ENCODE data around the gene PPID. TPM values are rescaled to one million over a fixed set of nuclear protein-coding genes. Genes with fewer than 3 reads are reported as not detected.

Gene PPID
- total RNA-seq, 4 donors from 2014 or later, result 30.1 to 81.8 (median 40.6) TPM

DNA sequence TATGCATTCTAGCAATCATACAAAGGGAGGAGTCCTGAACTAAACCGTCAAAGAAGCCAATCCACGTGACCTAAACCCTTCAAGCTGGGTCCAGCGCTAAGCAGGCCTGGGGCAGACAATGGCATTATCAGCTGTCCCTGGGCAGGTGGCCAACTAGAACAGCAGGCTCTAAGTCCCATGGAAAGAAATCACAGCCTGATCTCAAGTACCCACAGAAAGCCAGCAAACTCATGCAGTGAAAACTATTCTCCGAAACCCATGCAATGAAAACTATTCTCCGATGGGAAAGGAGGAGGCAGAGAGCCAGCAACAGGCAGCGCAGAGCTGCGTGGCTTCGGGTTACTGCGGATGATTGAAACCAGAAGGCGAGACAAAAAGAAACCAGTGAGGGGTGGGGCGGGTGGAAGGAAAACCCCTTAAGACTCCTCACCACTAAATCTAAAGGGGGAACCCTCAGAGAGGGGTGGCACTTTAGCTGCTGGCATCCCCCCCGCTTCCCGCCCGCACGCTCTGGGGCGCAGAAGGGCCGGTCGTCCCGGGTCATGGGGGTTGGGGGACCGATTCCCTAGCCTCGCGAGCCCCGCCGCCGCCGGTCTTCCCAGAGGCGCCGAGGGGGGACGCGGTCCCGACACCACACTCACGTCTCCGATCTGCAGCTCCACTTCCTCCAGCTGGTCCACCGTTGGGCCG is 52.1 kb downstream of the PPID start:
- peaks cover 24 to 26% of the 10 kb centered on the region in 2 donors for H3K4me1 ChIP-seq
- intact Hi-C loops (cut with DNase I; ENCODE audit: low total_unique reads), result loop anchor here (1.0 to 5.0 kb wide), 3 partner anchors 46 to 431 kb away; partner anchors contain the start of gene RAPGEF2

DNA sequence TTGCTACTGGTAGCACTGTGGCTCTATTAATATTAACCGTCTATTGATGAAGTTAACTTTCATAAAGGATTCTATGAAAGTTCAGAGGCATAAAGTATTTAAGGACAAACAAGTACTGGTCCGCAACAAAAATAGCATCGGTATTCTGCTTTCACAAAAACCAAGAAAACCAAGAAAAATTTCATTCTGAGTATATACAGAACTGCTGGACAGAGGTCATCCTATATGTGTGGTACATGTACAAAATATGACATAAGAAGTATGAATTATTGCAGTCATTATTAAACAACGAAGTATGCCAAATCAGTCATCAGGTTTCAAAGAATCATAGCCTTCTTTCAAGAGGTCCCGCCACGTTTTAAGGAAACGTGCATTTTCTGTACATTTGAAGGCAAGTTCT is 53.9 kb downstream of the PPID start:
- H3K4me3 ChIP-seq, result no peak overlapping the region
- no peaks in the 10 kb centered on the region for H3K9me3 ChIP-seq
- intact Hi-C loops (cut with DNase I; ENCODE audit: low total_unique reads) (no loop called here), in situ Hi-C loops (cut with MboI; ENCODE audit: low sequenced_read_pairs in 4 of 4) (no loop called here)
- ATAC-seq (no peak), DNase-seq (no peak)
- H3K4me1 ChIP-seq, result peaks cover 24 to 26% of the 10 kb centered on the region in 2 donors
- no peaks in the 10 kb centered on the region for H3K27me3 ChIP-seq
- H3K27ac ChIP-seq, result no peak overlapping the region
- TF ChIP-seq POLR2A (IDR thresholded peaks at IDR 0.05), result no peak
- TF ChIP-seq, protein P1, sequence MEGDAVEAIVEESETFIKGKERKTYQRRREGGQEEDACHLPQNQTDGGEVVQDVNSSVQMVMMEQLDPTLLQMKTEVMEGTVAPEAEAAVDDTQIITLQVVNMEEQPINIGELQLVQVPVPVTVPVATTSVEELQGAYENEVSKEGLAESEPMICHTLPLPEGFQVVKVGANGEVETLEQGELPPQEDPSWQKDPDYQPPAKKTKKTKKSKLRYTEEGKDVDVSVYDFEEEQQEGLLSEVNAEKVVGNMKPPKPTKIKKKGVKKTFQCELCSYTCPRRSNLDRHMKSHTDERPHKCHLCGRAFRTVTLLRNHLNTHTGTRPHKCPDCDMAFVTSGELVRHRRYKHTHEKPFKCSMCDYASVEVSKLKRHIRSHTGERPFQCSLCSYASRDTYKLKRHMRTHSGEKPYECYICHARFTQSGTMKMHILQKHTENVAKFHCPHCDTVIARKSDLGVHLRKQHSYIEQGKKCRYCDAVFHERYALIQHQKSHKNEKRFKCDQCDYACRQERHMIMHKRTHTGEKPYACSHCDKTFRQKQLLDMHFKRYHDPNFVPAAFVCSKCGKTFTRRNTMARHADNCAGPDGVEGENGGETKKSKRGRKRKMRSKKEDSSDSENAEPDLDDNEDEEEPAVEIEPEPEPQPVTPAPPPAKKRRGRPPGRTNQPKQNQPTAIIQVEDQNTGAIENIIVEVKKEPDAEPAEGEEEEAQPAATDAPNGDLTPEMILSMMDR (IDR thresholded peaks at IDR 0.05 in 4 of 5, conservative IDR thresholded peaks at IDR 0.05 in 1 of 5), result no peak
- no peaks in the 10 kb centered on the region for H3K36me3 ChIP-seq

More for the DNA sequence above, 52.1 kb downstream of the PPID start:
- H3K36me3 ChIP-seq, result no peaks in the 10 kb centered on the region
- peak overlapping the region; percentile 72 to 93 (median 82) for H3K4me3 ChIP-seq
- no peaks in the 10 kb centered on the region for H3K9me3 ChIP-seq
- H3K27ac ChIP-seq, result peak overlapping the region; percentile 94 to 99 (median 97)
- in situ Hi-C loops (cut with MboI; ENCODE audit: low sequenced_read_pairs in 4 of 4), result loop anchor here in 1 of 4 donors (10.0 kb wide), 1 partner anchor 54 kb away; the partner anchor contains the start of gene PPID
- no peaks in the 10 kb centered on the region for H3K27me3 ChIP-seq
- DNase-seq (peak; percentile 30 to 64), ATAC-seq (no peak)
- TF ChIP-seq POLR2A (IDR thresholded peaks at IDR 0.05), result no peak
- TF ChIP-seq, protein P1 (IDR thresholded peaks at IDR 0.05 in 4 of 5, conservative IDR thresholded peaks at IDR 0.05 in 1 of 5), result no peak

DNA sequence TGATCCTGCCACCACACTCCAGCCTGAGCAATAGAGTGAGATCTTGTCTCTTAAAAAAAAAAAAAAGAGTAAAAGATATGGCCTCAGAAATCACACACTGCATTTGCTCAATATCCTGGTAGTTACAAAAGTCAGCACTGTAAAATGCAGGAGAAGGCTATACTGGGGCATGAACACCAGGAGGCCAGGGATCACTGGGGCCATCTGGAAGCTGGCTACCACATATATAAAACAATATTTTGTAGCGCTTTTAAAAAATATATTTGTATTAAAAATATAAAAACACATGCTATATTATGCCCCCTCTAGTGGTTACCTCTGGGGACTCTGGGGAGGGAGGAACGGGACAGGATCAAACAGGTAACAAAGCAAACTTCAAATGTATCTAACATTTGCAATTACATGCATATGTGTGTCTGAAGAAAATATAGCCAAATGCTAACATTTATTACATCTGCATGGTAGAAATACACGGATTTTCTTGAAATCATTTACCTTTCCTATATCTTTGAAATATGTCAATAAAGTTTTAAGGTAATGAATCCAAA is 55.5 kb downstream of the PPID start:
- Histone ChIP-seq H3K36me3 (no peaks in the 10 kb centered on the region), H3K9me3 (no peaks in the 10 kb centered on the region), H3K4me1 (peaks cover 11 to 13% of the 10 kb centered on the region in 2 donors), H3K27me3 (no peaks in the 10 kb centered on the region), H3K4me3 (no peak overlapping the region), H3K27ac (no peak overlapping the region)
- no peak for DNase-seq
- TF ChIP-seq, protein P1 (IDR thresholded peaks at IDR 0.05 in 4 of 5, conservative IDR thresholded peaks at IDR 0.05 in 1 of 5), result peak in 1 of 5 experiments; percentile 38
- no peak for TF ChIP-seq POLR2A (IDR thresholded peaks at IDR 0.05)
- intact Hi-C loops (cut with DNase I; ENCODE audit: low total_unique reads) (no loop called here), in situ Hi-C loops (cut with MboI; ENCODE audit: low sequenced_read_pairs in 4 of 4) (no loop called here)
- ATAC-seq, result no peak

DNA sequence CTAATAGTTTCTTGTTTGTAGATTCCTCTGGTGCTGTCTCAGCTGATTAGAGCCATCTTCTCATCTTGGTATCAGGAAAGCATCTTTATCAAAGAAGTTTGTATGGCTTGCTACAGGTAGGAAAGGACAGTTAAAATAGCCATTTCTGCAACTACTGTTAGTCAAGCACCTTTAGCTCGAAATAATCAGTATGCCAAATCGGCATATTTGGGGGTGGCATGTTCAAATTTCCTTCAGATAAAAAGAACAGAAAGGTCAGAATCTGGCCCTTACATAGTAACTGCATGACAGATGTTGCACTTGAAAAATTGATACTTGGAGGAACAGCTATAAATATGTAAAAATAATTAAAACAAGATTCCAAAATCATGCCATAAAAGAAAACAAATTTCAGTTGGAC is 56.3 kb downstream of the PPID start:
- DNase-seq (no peak), ATAC-seq (no peak)
- Histone ChIP-seq H3K27me3 (no peaks in the 10 kb centered on the region), H3K27ac (no peak overlapping the region), H3K4me3 (no peak overlapping the region), H3K4me1 (peaks cover 10 to 12% of the 10 kb centered on the region in 2 donors), H3K36me3 (no peaks in the 10 kb centered on the region), H3K9me3 (no peaks in the 10 kb centered on the region)
- intact Hi-C loops (cut with DNase I; ENCODE audit: low total_unique reads) (no loop called here), in situ Hi-C loops (cut with MboI; ENCODE audit: low sequenced_read_pairs in 4 of 4) (no loop called here)
- no peak for TF ChIP-seq POLR2A (IDR thresholded peaks at IDR 0.05)
- TF ChIP-seq, protein P1 (IDR thresholded peaks at IDR 0.05 in 4 of 5, conservative IDR thresholded peaks at IDR 0.05 in 1 of 5), result no peak
